GM18907 (cell line): Measurements from ENCODE around the gene CDH5.

Experiments
- ATAC-seq: cut with Tn5 transposase; IDR thresholded peaks from one replicate; pipeline ENCODE4 v1.9.1; 2021; ENCODE audit warnings: mild to moderate bottlenecking, moderate library complexity; ENCODE audit not compliant: unreplicated experiment

CDH5 gene

DNA sequence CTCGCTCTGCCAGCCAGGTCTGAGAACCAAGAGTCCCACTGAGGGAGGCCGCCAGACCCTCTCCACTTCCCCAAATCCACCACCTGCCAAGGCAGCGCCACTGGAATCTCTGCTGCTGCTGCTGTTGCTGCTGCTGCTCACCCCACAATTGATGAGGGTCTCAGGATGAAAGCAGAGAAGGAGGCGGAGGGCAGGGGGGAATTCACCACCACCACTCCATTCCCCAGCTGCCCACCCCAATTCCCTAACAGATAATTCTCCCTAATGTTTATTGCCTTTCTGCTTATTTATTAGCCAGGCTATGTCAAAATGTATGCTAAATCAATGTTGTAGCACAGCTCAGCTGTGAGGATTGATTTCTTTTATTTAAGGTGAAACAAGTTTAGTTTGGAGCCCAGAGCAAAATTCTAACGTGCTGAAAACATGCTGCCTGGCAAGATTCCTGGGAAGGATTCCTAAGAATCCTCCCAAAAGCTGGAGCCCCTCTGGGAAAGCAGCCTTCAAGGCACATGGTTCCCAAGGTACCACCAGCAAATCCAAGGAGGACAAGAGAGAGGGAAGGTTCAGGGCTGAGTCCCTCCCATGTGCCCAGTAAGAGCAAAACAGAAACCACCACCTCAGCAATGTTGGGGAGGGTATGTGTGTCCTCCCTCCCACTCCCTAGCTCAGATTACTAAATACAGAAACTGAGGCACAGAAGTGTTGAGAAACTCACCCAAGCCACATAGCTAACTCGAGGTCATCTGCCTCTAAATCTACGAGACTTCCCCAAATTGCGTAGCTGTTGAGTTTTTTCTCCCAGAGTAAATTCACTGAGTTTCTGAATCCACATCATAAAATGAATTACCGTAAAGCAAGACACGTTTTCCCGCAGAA, 12.2 kb upstream of the CDH5 start:
- ATAC-seq: no peak

DNA sequence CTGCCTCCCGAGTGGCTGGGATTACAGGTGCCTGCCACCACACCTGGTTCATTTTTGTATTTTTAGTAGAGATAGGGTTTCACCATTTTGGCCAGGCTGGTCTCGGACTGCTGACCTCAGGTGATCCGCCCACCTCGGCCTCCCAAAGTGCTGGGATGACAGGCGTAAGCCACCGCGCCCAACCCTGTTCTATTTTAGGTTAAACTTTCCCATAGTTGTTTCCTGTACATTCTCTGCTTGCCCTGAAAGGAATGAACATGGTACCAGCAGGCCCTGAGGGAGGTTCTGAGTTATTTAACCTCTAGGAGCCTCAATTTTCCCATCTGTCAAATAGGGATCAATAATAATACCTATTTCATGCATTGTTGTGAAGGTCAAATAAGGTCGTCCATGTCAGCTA, 11.0 kb upstream of the CDH5 start:
- ATAC-seq: no peak

DNA sequence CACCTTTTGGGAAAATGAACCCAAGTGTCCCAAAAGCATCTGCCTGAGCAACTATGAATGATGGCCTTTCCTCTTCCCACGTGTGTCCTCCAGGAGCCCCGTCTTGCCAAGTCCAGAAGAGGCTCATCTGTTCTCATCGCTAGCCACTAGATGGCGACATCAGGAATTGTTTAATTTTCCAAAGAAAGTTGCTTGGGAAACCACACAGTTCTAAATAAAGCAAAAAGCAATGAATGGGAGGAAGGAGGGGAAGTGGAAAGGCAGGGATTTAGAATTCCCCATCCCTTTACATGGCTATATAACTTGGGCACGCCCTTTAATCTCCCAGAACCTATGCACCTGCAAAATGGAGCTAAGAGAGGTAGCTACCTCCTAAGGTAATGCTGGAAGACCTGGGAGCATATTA, 9.0 kb upstream of the CDH5 start:
- no peak for ATAC-seq

DNA sequence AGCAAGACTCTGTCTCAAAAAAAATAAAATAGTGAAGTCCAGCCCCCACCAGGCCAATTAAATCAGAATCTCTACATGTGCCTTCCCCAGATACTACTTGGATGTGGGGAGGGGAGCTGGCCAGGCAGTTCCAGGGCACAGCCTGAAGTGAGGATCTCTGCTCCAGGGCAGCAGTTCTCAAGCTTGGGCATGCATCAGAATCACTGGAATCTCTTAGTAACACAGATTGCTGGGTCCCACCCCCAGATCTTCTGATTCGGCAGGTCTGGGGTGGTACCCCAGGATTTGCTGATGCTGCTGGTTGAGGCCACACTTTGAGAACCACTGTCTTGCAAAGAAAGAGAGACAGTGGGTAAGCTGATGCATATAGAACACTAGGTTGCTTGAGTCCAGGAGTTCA, 8.3 kb upstream of the CDH5 start:
- no peak for ATAC-seq

DNA sequence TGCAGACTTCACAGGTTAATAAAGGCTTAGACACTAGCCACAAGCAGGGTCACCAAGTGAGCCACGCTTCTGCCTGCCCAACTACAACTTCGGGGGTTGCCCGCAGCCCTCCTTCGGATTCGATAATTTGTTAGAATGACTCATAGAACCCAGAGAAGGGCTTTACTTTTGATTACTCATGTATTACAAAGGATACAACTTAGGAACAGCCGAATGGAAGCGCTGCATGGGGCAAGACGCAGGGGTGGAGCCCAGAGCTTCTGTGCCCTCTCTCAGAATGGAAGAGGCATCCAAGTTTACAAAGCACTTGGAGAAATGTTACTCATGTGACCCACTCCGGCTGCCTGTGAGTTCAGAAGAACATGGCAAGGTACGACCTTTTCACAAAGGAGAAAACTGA, 7.5 kb upstream of the CDH5 start:
- no peak for ATAC-seq

DNA sequence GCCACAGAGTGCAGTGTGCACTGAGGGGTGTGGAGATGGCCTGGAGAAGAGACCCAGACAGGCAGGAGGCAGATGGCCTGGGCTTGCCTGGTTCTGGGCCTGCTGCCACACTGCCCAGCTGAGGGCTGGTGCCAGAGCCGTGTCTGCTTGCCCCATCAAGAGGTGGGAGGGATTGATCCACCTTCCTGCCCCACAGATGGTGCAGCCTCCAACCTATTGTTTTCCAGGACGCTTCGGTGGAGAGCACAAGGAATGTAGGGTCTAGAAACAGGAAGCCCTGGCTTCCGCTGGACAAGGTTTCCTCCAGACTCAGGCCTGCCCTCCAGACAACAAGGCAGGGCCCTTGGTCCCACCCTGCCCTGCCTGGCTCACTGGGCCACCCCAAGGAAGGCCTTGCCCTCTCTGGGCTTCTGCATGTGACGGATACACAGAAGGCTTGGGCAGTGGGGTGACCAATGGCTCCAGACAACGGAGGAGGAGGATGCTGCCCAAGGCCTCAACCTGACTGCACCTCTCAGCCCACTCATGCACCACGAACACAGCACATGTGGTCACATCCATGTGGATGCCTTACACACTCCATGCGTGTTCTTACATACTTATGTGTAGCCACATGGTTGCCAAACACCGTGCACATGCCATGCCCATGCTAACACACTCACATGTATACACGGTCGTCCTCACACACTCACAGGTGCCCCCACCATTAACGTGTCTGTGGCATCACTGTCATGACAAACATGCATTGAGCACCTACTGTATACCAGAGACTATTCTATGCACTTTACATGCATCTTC, 6.5 kb upstream of the CDH5 start:
- ATAC-seq: no peak

DNA sequence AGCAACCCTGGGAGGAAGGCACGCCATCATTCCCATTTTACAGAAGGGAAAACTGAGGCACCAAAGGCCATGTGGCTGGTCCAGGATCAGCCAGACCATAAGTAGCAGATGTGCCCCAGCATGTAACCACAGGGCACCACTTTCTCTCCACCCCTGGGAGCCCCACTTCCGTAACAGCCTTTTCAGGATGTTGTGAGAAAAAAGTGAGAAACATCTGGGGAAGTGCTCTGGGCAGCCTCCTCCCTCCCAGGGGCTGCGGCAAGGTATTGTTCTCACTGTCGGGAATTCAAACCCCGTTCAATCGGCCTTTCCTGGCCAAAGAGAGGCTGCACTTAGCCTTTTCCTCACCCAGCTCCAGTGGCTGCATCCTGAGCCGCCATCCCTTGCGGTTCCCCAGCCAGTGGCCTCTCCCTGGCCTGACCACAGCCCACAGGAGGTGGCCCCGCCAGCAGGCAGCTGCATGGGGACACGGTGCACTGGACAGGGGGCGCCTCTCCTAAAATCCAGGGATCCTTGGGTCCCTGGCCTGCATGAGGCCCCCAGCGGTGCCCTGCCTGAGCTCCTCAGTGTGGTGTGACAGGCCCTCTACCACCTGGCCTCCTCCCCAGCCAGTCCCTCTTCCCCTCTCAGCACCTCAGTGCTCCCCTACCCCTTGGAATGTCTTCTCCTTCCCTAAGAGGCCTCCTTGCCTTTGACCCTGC, 5.7 kb upstream of the CDH5 start:
- no peak for ATAC-seq

DNA sequence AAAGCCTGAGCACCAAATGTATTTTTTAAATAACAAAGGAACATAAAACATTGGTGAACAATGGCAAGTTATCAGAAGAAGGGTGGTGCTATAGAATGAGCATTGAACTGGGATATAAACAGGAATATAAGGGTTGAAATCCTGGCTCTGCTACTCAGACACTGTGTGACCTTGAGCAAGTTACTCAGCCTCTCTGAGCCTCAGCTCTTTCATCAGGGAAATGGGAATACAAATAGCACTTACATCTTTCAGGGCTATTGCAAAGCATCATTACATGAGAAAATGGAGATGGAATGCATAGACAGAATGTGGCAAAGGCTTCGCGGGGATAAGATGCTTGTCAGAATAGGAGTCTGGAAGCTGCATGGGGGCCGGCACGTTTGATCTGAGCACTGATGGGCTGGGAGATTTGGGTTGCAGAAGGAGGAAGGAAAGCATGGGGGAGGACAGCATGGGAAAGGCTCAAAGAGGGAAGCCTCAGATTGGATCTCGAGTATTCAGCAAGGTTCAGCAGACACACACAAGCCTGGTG, 4.8 kb upstream of the CDH5 start:
- no peak for ATAC-seq

DNA sequence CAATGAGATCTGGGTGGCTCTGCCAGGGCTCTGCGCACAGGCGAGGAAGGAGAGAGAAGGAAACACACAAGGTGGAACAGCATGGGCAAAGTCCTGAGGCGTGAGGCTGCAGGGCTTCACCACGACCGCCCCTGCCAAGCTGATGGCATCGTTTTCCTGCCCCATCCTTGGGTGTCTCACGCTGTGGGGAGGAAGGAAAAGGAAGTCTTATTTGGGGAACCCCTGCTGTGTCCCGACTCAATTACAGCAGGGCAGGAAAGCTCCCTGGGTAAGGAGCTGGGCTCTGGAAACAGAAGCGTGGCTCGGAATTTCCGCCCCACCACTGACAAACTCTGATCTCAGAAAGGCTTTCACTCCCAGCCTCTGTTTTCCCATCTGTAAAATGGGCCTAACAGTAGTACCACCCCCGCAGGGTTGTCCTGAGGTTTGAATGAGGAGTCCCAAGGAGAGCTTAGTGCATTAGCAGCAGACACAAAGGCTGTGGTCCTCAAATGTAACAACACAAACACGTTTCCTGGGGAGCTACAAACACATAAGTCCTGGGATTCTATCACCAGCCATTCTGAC, 3.2 kb upstream of the CDH5 start:
- no peak for ATAC-seq

DNA sequence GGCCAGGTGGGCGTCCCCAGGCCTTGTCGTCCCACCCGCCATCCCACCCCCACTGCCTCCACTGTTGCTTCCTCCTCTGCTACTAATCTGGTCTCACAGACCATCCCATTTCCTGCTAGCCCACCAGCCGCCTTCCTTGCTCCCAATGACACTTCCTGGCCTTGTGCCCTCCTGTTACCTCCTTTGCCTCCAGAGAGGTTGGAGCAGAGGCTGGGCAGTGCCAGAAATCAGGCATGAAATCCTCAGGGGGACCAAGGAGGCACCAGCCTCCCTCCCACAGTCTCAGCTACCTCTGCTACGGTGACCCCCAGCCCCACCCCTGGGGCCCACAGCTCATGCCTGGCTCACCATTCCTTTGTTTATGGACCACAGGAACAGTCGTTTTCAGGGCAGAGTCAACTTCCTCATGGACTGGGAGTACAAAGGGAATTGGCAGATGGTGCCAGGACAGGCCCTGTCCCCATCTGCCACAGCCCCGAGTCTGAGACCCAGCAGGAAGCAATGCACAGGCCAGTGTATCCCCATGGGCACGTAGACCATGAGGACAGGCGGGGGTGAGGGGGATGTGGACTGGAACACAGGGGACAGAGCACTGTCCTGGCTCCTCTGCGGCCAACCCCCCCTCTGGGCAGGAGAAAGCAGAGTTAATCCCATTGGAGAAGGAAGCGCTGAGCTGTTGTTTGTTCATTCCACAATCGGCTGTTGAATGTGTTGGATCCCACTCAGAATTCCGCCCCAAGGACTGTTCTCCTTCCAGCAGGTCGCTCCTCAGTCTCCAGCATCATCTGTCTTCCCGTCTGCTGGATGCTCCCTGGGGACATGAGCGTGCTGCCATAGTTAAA, 2.2 kb upstream of the CDH5 start:
- ATAC-seq: no peak

DNA sequence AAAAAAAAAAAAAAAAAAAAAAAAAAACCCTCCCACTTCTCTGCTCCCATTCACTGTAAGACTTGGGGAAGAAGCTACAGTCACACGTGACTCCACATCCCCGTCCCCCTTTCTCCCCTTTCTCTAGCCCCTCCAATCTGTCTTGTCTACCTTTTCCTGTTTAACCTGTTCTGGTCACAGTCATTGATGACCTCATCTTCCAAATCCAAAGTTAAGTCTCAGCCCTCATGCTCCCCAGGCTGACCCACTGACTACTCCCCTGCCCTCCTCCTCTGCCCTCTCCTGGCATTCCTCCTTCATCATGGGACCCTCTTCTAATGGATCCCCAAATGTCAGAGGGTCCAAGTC, 1.6 kb upstream of the CDH5 start:
- ATAC-seq: no peak

DNA sequence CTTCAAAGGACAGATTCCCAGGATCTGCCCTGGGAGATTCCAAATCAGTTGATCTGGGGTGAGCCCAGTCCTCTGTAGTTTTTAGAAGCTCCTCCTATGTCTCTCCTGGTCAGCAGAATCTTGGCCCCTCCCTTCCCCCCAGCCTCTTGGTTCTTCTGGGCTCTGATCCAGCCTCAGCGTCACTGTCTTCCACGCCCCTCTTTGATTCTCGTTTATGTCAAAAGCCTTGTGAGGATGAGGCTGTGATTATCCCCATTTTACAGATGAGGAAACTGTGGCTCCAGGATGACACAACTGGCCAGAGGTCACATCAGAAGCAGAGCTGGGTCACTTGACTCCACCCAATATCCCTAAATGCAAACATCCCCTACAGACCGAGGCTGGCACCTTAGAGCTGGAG, 840 bp upstream of the CDH5 start:
- ATAC-seq: no peak

DNA sequence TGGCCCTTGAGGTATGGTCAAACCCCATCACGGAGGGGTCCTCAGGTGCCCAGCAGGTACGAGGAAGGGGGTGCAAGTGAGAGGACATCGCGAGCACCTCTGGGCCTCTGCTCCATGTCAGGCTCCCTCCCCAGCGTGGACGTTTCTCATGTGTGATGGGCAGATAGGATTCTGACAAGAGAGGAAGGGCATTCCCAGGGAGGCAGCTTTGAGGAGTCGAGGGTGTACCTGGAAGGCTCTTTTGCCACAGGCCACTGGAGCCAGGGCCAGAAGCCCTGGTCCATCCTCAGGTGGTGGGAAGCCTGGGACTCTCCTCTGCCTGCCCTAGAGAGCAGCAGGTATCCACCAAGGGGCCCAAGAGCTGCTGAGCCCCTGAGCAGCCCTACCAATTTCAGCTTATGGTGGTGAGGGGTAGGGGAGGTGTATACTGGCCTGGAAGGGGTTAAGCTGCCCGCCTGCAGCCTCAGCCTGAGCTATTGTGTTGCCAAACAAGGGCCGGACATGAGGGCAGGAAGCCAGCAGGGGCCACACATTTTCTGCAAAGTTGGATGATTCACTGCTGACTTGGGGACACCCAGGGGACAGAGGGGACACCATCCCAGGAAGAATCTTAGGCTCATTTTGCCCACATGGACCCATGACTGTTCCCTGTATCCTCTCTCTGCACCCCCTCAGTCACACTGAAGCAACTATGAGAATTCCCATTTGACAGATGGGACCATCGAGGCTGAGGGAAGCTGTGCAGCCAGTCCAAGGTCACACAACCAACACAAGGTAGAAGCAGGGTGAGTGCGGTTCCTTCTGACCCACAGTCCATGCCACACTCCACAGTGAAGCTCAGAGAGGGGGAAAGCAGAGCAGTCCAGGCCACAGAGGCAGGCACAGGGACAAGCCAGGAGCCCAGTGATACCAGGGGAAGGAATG, 1.7 kb downstream of the CDH5 start:
- ATAC-seq: no peak

DNA sequence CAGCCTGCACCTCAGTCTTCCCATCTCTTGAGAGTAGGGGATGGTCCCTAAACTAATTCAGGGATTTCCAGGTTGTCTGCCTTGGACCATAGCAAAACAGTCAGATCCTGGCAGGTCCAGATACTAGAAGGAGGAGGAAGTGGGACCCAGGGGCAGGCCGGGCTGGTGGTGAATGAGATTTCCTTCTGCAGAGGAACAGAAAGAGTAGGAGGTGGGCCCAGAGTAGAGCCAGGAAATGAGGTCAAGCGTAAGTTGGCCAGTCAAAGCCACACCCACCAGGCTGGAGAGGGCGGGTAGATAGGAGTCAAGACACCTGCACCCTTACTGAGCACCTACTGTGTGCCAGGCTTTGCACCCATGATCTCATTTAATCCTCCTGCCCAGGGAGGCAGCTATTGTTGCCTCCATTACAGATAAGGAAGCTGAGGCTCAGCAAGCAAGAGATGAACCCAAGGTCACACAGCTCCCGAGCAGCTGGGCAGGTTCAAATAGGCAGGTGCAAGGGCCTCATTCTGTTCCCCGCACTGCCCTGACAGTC, 2.6 kb downstream of the CDH5 start:
- ATAC-seq: no peak

DNA sequence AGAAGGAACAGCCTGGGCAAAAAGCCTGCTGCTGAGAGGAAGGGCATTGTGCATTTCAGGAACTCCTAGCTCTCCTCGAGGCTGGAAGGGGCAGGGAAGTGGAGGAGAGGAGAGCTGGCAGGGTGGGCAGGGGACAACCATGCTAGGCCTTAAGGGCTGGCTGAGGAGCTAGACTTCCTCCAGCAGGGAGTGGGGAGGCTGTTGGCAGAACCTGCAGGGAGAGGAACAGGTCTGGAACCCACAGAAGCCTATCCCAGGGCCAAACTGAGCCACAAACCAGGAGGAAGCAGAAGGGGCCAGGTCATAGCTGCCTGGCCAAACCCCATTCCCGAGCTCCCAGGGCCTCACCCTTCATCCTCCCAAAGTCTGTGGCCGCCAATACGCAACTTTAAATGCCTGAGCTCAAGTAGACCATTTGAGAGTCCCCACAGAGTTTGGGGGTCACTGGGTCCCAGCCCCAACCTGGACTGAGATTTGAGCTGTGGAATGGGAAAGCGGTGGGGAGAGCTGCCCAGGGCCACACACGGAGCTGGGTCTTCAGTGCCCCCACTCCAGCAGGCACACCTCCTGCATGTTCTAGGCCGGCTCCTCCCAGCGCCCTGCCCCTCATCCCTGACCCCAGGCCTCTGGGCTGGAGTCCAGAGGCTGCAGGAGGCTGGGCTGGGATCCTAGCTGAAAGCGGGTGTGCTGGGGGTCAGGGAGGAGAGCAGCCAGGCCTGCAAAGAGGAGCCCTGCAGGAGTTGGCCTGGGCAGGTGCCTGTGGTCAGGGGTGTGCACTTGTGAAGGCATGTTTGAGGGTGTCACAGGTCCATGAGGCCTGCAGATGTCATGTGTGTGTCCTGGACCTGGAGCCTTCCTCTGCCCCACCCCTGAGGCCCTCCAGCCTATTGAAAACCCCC, 4.5 kb downstream of the CDH5 start:
- no peak for ATAC-seq

DNA sequence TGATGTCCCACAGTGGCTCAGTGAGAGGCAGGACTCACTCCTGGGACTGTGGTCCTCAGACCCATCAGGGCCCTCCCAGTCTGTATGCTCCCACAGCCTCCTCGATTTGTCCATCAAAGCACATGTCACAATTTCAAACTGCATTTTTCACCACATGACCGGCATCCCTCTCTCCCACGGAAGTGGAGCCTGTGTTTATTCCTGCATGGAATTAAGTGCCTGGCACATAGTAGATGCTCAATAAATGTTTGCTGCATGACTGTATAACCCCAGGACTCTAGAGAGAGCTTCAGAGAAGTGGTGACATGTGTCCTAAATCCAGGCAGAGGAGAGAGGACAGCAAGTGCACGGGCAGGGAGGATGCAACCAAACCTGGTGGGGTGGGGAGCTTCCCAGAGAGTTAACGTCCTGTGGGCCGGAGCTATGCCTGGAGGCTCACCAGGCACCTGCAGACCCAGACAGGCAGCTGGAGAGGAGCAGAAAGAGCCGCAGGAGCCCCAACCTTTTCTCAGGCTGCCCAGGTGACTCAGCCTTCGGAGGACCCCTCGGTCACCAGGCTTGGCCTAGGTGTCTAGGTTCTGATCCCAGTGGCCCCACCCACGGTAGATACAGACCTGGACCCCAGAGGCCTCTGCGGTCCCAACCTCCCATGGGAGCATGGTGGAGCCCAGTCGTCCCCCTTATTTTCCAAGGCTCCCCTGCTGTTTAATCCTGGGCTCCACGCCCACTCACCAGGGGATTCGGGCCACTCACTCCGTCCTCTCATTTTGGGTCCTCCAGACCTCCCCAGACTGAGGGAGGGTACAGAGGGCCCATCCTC, 5.8 kb downstream of the CDH5 start:
- ATAC-seq: no peak

DNA sequence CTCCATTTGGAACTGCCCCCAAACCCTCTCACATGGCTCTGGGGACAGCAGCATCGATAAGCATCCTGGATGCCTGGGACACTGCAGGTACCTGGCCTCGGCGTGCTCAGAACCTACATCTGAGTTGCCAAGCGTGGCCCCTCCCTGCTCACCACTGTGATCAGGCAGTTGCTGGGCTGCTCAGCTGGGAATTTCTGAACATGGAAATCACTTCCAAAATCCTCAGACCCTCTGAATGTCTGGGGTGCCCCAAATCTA, 6.3 kb downstream of the CDH5 start:
- ATAC-seq: no peak
